HL-60/S4 (cell line): ENCODE results near the gene HSPB9.

Experiments used
- in situ Hi-C: fragments of 300-500 bp; cut with MboI; formaldehyde crosslinking; loops from 2 replicates; pipeline ENCODE4 v1.14.3; 2022; ENCODE audit warnings: low sequenced_read_pairs

Gene HSPB9

GRCh38 chr17:42118126-42118510 lies 4.5 kb upstream of the HSPB9 start:
- in situ Hi-C loops = no loop called here

GRCh38 chr17:42118545-42118944 lies 4.1 kb upstream of the HSPB9 start:
- in situ Hi-C loops = no loop called here

- in situ Hi-C loops = no loop called here
Measured at GRCh38 chr17:42119301-42119700, 3.3 kb upstream of the HSPB9 start.

- in situ Hi-C loops = no loop called here
Measured at GRCh38 chr17:42120161-42120769, 2.3 kb upstream of the HSPB9 start.

GRCh38 chr17:42120770-42121769 lies 1.5 kb upstream of the HSPB9 start, which contains the start of gene KAT2A:
KAT2A (minus strand) TSS chr17:42121367; CDS start chr17:42121304, 63 bp downstream.
- in situ Hi-C loops = no loop called here

- in situ Hi-C loops = no loop called here
Measured at GRCh38 chr17:42124256-42124655, 1.7 kb downstream of the HSPB9 start.

GRCh38 chr17:42125565-42125964 lies 3.0 kb downstream of the HSPB9 start:
- in situ Hi-C loops = no loop called here

- in situ Hi-C loops = no loop called here
Measured at GRCh38 chr17:42126836-42127235, 4.2 kb downstream of the HSPB9 start.

GRCh38 chr17:42127414-42127813 lies 4.8 kb downstream of the HSPB9 start:
- in situ Hi-C loops = no loop called here

- in situ Hi-C loops = no loop called here
Measured at GRCh38 chr17:42129109-42129837, 6.7 kb downstream of the HSPB9 start.

GRCh38 chr17:42130310-42130936 lies 7.8 kb downstream of the HSPB9 start:
- in situ Hi-C loops = no loop called here

- in situ Hi-C loops = no loop called here
Measured at GRCh38 chr17:42131232-42131631, 8.6 kb downstream of the HSPB9 start.

GRCh38 chr17:42131981-42132432 lies 9.4 kb downstream of the HSPB9 start:
- in situ Hi-C loops = no loop called here

GRCh38 chr17:42132941-42133340 lies 10.3 kb downstream of the HSPB9 start:
- in situ Hi-C loops = no loop called here

- in situ Hi-C loops = no loop called here
Measured at GRCh38 chr17:42133461-42134041, 10.9 kb downstream of the HSPB9 start.

GRCh38 chr17:42135151-42135550 lies 12.5 kb downstream of the HSPB9 start:
- in situ Hi-C loops = no loop called here

GRCh38 chr17:42135664-42136653 lies 13.4 kb downstream of the HSPB9 start:
- in situ Hi-C loops = no loop called here

GRCh38 chr17:42136654-42137051 lies 14.0 kb downstream of the HSPB9 start:
- in situ Hi-C loops = no loop called here
